Duodenal mucosa (tissue), 2 donors: ENCODE results near the gene PPP2R5E.

Experiments
- H3K27ac ChIP-seq: one replicate; pipeline ENCODE4 v1.7.0; 2013; ENCODE audit warnings: low read depth, low read length
- H3K27me3 ChIP-seq, 2 donors: one replicate each; pipeline ENCODE4 v1.7.0; 2013; ENCODE audit warnings: low read length in 2 of 2, control low read depth in 1 of 2; ENCODE audit not compliant: insufficient read depth in 2 of 2, control insufficient read depth in 1 of 2
- H3K36me3 ChIP-seq, 2 donors: one replicate each; pipeline ENCODE4 v1.7.0; 2013; ENCODE audit warnings: low read length in 2 of 2, control low read depth in 1 of 2; ENCODE audit not compliant: insufficient read depth in 2 of 2, control insufficient read depth in 1 of 2
- H3K4me1 ChIP-seq, 2 donors: one replicate each; pipeline ENCODE4 v1.7.0; 2013; ENCODE audit warnings: low read length in 2 of 2, control low read depth in 1 of 2; ENCODE audit not compliant: insufficient read depth in 2 of 2, control insufficient read depth in 1 of 2
- H3K4me3 ChIP-seq, 2 donors: one replicate each; pipeline ENCODE4 v1.7.0; 2013; ENCODE audit warnings: low read length in 2 of 2, low read depth in 1 of 2
- H3K9ac ChIP-seq, 2 donors: one replicate each; pipeline ENCODE4 v1.7.0; 2013; ENCODE audit warnings: low read length in 2 of 2, low read depth in 1 of 2
- H3K9me3 ChIP-seq, 2 donors: one replicate each; pipeline ENCODE4 v1.7.0; 2013; ENCODE audit warnings: low read length in 2 of 2, control low read depth in 1 of 2; ENCODE audit not compliant: control insufficient read depth in 1 of 2

Gene PPP2R5E

GRCh38 chr14:63477556-63477955 is 65.6 kb downstream of the PPP2R5E start:
- peak overlapping the region in 1 of 2 donors; percentile 48 for H3K4me3 ChIP-seq
- H3K9me3 ChIP-seq, result no peaks in the 10 kb centered on the region
- no peaks in the 10 kb centered on the region for H3K27me3 ChIP-seq
- H3K9ac ChIP-seq, result peak overlapping the region in 1 of 2 donors; percentile 22
- no peak overlapping the region for H3K27ac ChIP-seq
- no peaks in the 10 kb centered on the region for H3K36me3 ChIP-seq
- peaks cover 4 to 31% of the 10 kb centered on the region in 2 donors for H3K4me1 ChIP-seq

- no peak overlapping the region for H3K27ac ChIP-seq
- H3K4me1 ChIP-seq, result peaks cover 18 to 47% of the 10 kb centered on the region in 2 donors
Observed at GRCh38 chr14:63475761-63476160, 67.4 kb downstream of the PPP2R5E start.

GRCh38 chr14:63474844-63475243 is 68.3 kb downstream of the PPP2R5E start:
- no peaks in the 10 kb centered on the region for H3K9me3 ChIP-seq
- H3K9ac ChIP-seq, result no peak overlapping the region
- no peak overlapping the region for H3K27ac ChIP-seq
- H3K27me3 ChIP-seq, result no peaks in the 10 kb centered on the region
- no peaks in the 10 kb centered on the region for H3K36me3 ChIP-seq
- peaks cover 22 to 56% of the 10 kb centered on the region in 2 donors for H3K4me1 ChIP-seq
- no peak overlapping the region for H3K4me3 ChIP-seq

More at GRCh38 chr14:63475761-63476160, 67.4 kb downstream of the PPP2R5E start:
- Histone ChIP-seq H3K9me3 (no peaks in the 10 kb centered on the region), H3K27me3 (no peaks in the 10 kb centered on the region), H3K9ac (no peak overlapping the region), H3K4me3 (no peak overlapping the region), H3K36me3 (no peaks in the 10 kb centered on the region)

- peaks cover 22 to 58% of the 10 kb centered on the region in 2 donors for H3K4me1 ChIP-seq
- H3K27me3 ChIP-seq, result no peaks in the 10 kb centered on the region
- no peak overlapping the region for H3K27ac ChIP-seq
- no peaks in the 10 kb centered on the region for H3K36me3 ChIP-seq
- H3K4me3 ChIP-seq, result no peak overlapping the region
- no peaks in the 10 kb centered on the region for H3K9me3 ChIP-seq
- no peak overlapping the region for H3K9ac ChIP-seq
Observed at GRCh38 chr14:63474111-63474510, 69.1 kb downstream of the PPP2R5E start.

- Histone ChIP-seq H3K9ac (no peak overlapping the region), H3K4me1 (peaks cover 20 to 54% of the 10 kb centered on the region in 2 donors), H3K27me3 (no peaks in the 10 kb centered on the region), H3K36me3 (no peaks in the 10 kb centered on the region), H3K27ac (no peak overlapping the region), H3K9me3 (no peaks in the 10 kb centered on the region), H3K4me3 (no peak overlapping the region)
Observed at GRCh38 chr14:63472986-63473788, 70.0 kb downstream of the PPP2R5E start.

GRCh38 chr14:63470962-63471793 is 72.0 kb downstream of the PPP2R5E start:
- Histone ChIP-seq H3K36me3 (no peaks in the 10 kb centered on the region), H3K4me1 (peaks cover 21 to 41% of the 10 kb centered on the region in 2 donors), H3K9ac (no peak overlapping the region), H3K4me3 (no peak overlapping the region), H3K27me3 (no peaks in the 10 kb centered on the region), H3K9me3 (no peaks in the 10 kb centered on the region), H3K27ac (no peak overlapping the region)

- Histone ChIP-seq H3K4me1 (peaks cover 21 to 32% of the 10 kb centered on the region in 2 donors), H3K36me3 (no peaks in the 10 kb centered on the region), H3K27ac (no peak overlapping the region), H3K9me3 (no peaks in the 10 kb centered on the region), H3K27me3 (no peaks in the 10 kb centered on the region), H3K4me3 (no peak overlapping the region), H3K9ac (no peak overlapping the region)
Observed at GRCh38 chr14:63468294-63468693, 74.9 kb downstream of the PPP2R5E start.

GRCh38 chr14:63467440-63468072 is 75.6 kb downstream of the PPP2R5E start:
- no peak overlapping the region for H3K9ac ChIP-seq
- H3K27me3 ChIP-seq, result no peaks in the 10 kb centered on the region
- H3K4me1 ChIP-seq, result peaks cover 21 to 27% of the 10 kb centered on the region in 2 donors
- no peak overlapping the region for H3K4me3 ChIP-seq
- no peaks in the 10 kb centered on the region for H3K36me3 ChIP-seq
- no peak overlapping the region for H3K27ac ChIP-seq
- no peaks in the 10 kb centered on the region for H3K9me3 ChIP-seq

GRCh38 chr14:63465347-63465746 is 77.8 kb downstream of the PPP2R5E start:
- Histone ChIP-seq H3K36me3 (no peaks in the 10 kb centered on the region), H3K27me3 (no peaks in the 10 kb centered on the region), H3K9me3 (no peaks in the 10 kb centered on the region), H3K4me3 (no peak overlapping the region), H3K27ac (no peak overlapping the region), H3K4me1 (peaks cover 3 to 12% of the 10 kb centered on the region in 2 donors), H3K9ac (no peak overlapping the region)
